GM19238 (cell line): ENCODE results near the gene BARX2.

ENCODE experiments used
- DNase-seq: peaks from one replicate; pipeline ENCODE4 v3.0.0; 2011; ENCODE audit warnings: low spot score; ENCODE audit not compliant: insufficient read length

BARX2 gene

GRCh38 chr11:129435499-129436245 lies 60.0 kb downstream of the BARX2 start:
- DNase-seq: no peak

- DNase-seq: no peak
These were observed 60.9 kb downstream of the BARX2 start for GRCh38 chr11:129436573-129436972.

GRCh38 chr11:129440028-129440713 lies 64.5 kb downstream of the BARX2 start:
- DNase-seq: no peak

DNA sequence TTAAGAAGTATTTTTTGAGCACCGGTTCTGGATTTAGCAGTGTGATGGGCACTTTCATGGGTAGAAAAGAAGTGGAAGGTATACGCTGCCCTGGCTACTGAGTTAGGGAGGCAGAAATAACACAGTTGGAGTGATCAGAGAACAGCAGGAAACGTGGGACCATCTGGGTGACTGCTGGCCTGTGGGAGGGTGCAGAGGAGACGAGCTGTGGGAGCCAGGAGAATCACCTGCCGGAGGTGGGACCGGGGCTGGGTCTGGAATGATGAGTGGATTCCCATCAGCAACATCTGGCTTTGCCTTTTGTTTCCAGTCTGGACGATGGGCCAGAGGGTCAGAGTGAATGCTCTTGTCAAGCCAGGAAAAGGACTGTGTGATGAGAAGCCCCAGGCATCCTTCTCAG lies 66.5 kb downstream of the BARX2 start:
- DNase-seq: no peak

GRCh38 chr11:129443276-129443675 lies 67.6 kb downstream of the BARX2 start:
- no peak for DNase-seq

DNA sequence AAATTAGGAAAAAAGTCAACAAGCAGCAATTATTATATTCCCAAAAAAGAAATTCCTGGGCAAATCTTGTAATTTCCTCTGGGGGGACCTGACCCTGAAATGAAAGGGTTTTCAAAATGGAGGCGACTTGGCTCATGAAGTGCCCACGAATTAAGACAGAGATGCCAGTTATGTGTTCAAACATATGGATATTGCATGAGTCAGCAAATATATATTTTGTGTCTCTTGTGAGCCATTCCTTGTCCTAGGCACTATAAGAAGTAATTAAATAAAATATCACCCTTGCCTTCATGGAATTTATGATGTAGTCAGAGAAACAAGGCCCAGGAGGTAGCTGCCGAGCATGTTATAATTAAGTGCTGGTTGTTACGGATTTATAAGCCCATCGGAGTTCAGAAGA lies 68.6 kb downstream of the BARX2 start:
- DNase-seq: no peak

DNA sequence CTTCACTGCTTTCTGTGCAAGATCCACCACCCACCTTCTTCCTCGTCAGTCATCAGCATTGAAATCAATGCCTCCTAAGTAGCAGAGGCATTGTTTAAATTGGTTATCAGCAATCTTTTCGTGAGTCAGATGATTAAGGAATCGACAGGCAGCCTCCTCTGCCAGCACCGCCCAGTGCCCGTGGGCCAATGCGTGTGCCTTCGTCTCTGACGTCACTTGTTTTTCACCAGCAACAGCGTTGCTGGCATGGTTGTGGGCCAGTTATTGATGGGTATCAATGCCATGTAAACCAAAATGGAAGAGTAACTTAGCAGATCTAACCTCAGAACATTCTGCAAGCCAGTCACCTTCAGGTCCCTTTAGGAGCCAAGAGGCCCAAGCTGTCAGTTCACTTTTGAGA lies 69.6 kb downstream of the BARX2 start:
- DNase-seq: no peak

DNA sequence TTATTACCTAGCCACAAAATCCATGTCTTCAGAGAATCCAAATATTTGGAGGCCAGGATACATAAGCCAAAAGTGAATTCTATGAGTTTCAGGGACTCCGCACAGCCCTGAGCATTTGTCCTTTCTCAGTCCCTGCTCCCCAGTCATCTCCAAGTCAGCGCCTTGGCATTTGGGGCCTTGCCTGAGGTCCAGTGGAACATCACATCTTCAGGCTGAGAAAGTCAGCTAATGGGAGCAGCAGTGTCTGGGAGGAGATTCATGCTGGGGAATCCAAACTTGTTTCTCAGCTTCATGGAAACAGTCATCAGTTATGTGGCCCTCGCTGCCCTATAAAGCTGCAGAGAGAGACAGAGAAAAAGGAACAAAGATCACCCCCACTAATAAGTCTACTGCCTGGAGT lies 70.9 kb downstream of the BARX2 start:
- no peak for DNase-seq

- DNase-seq: no peak
These were observed 72.1 kb downstream of the BARX2 start for GRCh38 chr11:129447654-129448239.

DNA sequence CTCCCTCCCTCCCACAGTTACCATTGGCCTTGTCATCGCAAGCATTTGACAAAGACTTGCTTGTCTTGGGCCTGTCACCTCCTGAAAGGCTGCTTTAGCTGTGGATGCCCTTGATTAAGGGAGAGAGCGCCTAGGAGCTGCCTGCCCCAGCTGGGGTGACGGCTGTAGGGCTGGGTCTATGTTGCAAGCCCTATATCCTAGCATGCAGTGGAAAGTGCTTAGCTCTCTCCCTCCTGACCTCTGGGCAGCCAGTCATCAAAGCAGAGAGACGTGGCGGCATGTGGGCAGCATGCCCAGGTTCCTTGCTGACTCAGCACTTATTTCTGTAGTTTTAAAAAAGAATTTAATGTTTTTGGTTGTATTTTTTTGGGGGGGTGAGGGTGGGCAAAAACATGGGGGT lies 75.9 kb downstream of the BARX2 start:
- no peak for DNase-seq

DNA sequence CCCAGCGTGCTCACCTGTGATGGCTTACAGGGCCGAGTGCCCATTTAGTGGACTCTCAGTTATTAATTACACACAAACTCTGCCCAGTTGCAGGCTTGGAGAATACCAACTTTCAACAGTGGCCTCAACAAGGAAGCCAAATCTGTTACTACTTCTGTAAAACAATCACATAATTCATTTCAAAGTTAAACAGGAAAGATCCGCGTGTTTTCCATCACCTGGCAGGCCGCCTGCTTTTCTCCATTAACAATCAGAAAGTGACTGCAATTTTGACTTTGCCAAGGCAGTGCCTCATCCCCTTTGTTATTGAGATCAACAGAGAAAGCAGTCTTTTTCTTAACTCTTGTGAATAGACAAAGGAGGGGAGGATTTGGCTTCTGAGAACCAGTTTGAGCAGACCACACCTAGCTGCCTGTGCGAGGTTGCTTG lies 77.7 kb downstream of the BARX2 start:
- DNase-seq: no peak

DNA sequence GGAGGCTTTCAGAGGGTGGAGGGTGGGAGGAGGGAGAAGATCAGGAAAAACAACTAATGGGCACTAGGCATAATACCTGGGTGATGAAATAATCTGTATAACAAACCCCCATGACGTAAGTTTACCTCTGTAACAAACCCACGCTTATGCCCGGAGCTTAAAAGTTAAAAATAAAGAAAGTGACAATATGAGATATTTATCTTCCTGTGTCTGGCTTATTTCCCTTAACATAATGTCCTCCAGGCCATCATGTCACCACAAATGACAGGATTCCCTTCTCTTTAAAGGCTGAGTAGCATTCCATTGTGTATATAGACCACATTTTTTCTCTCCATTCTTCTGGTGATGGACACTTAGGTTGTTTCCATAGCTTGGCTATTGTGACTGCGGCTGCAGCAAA lies 79.5 kb downstream of the BARX2 start:
- DNase-seq: no peak

DNA sequence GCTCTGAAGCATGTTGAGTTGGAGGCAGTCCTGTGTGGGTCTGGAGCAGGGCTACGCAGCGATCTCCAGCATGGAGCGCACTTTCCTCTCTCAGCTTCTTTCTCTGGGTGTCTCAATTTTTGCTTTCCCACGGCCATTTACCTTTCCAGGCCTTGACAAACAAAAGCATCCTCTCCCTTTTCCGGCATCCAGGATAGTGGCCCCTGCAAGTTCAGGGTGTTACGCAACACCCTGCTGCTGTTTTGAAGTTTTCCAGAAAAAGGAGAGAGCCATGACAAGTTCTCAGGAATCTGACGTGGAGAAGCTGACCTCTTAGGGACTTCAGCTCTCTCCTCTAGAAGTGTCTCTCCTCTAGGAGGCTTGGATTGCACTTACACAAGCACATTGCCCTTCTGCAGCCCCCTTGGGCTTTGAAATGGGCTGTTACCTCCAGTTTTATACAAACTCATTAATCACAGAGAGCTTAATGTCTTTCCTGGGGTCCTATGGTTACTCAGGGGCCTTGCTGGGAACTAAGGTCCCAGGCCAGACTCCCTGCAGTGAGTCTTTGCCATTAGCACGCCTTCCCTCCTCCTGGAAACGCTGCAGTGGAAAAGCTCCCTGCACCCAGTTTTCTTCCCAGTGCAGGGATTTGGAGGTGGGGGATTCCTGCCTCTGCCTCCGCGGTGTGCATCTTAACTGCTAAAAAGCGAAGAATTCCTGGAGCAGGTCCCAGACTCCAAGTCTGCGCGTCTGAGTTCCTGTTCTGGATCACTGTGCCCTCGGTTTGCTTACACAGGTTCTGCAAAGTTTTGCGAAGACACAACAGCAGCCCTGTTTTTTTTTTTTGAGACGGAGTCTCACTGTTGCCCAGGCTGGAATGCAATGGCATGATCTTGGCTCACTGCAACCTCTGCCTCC lies 80.4 kb downstream of the BARX2 start:
- DNase-seq: no peak

DNA sequence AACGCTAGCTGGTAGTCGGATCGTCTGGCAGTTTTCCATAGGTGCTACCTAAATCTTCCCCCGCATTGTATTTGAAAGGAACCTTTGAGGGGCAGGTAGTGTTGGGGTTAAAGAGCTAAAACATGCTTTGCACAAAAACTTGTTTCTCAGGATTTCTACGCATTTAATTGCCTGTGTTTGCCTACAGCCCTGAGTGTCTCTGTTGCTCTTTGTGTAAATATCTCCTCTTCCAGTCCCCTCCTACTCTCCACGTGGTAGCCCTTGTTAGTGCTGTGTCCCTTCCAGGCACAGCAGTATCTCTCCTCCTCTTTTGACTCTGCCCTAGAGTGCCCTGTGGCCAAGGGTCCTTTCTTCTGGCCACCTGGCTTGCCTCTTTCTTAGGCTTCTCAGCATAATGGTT lies 81.7 kb downstream of the BARX2 start:
- no peak for DNase-seq

DNA sequence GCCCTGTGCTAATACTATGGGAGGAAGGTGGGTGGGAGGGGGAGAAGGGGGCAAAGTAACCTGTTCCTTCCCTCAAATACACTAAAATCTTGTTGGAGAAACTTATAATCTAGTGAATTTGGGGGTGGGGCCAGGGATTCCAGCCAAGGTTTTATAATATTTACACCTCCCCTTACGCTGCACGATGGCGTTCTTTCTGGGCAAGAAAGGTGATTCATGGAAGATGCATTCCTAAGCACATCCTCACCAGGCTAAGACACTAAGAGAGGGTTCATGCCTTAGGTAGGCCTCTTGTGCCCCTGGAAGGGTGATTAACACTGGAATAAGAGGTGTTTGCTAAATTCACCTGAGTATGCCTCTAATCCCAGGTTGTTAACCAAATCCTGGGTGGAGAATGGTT lies 82.6 kb downstream of the BARX2 start:
- no peak for DNase-seq

DNA sequence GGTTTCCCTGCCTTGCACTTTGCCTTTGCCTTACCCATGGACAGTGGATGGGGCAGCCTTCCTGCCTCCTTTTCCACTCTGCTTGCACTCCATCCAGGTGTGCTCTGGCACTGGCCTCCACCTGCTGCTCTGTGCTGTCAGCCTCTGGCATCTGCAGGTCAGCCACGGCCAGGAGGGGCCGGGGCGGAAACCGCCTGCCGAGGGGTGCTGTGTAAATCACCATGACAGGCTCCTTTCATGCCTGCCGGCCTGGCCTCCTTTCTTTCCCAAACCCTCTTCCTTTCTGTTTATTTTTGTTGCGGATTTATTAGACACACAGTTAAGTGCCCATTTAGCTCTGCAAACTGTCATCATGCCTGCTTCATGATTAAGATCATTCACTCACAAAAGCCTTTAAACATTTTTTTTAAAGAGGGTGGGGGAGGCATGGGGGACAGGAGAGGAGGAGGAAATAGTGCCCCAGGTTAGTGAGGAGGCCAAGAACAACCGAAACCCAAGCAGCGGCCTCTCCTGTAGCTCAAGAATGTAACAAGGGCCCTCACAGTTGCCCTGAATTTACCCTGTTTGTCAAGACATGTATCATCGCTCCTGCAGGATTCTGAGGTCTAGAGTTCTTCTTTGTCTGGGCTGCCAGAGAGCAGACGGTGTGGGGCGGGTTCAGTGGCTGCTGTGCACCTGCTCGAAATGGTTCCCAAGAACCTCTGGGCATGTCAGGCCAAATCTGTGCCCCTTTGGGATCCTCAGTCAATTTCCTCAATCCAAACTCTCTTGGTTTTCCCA lies 83.3 kb downstream of the BARX2 start:
- no peak for DNase-seq

- DNase-seq: no peak
These were observed 85.1 kb downstream of the BARX2 start for GRCh38 chr11:129460714-129461113.

DNA sequence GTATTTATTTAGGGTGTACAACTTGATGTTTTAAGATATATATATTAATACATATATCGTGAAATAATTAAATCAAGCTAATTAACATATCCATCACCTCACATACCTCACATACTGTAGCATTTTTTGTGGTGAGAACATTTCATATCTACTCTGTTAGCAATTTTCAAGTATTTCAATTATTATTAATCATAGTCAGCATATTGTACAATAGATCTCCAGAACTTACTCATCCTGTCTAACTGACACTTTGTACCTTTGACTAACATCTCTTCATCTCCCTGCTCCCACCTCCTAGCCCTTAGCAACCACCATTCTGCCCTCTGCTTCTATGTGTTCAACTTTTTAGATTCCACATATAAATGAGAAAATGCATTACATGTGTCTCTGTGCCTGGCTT lies 108.4 kb downstream of the BARX2 start:
- DNase-seq: no peak

- no peak for DNase-seq
These were observed 113.6 kb downstream of the BARX2 start for GRCh38 chr11:129489249-129489648.

DNA sequence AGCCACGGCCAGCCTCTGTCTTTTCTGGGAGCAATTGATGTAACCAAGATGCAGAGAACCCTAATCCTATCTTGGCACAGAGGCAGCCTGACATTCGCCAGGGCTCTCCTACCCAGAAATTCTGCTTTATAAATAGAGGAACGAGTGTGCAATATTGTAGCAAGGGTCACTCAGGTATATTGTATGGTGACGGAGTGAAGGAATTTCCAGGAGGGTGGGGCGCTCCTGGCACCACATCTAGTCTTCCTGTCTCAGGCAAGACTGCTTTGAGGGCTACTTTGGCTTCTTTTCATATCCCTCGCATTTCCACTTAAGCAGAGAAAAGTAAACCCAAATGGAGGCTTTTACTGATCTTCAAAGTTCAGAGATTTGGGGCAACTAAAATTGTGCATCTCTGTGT lies 114.4 kb downstream of the BARX2 start:
- DNase-seq: no peak

DNA sequence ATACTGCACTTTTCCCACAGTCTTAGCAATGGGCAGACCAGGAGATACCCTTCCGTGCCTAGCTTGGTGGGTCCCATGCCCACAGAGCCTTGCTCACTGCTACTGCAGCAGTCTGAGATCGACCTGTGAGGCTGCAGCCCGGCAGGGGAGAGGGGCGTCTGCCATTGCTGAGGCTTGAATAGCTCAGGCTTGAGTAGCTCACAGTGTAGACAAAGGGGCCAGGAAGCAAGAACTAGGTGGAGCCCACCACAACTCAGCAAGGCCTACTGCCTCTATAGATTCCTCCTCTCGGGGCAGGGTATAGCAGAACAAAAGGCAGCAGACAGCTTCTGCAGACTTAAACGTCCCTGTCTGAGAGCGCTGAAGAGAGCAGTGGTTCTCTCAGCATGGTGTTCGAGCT lies 118.1 kb downstream of the BARX2 start:
- no peak for DNase-seq
